ENCODE data around the gene CATSPERZ.

The CATSPERZ gene

GRCh38 chr11:64286801-64287159 lies 13.4 kb upstream of the CATSPERZ start:
- DNase-seq: no peak

GRCh38 chr11:64287676-64288352 lies 12.3 kb upstream of the CATSPERZ start:
- no peak for DNase-seq

GRCh38 chr11:64288353-64288750 lies 11.8 kb upstream of the CATSPERZ start:
- no peak for DNase-seq

- no peak for DNase-seq
Measured at GRCh38 chr11:64289002-64289564, 11.1 kb upstream of the CATSPERZ start.

- no peak for DNase-seq
Measured at GRCh38 chr11:64290352-64291261, 9.6 kb upstream of the CATSPERZ start.

- DNase-seq: no peak
Measured at GRCh38 chr11:64291262-64291751, 8.9 kb upstream of the CATSPERZ start, which contains the start of gene KCNK4. KCNK4 (plus strand) TSS chr11:64291302; CDS start chr11:64293019, 1,717 bp downstream.

- no peak for DNase-seq
Measured at GRCh38 chr11:64291752-64292459, 8.3 kb upstream of the CATSPERZ start.

GRCh38 chr11:64292460-64293254 lies 7.5 kb upstream of the CATSPERZ start:
- no peak for DNase-seq

GRCh38 chr11:64294774-64295173 lies 5.4 kb upstream of the CATSPERZ start:
- DNase-seq: no peak

GRCh38 chr11:64295760-64296159 lies 4.4 kb upstream of the CATSPERZ start:
- DNase-seq: no peak

GRCh38 chr11:64296236-64296635 lies 3.9 kb upstream of the CATSPERZ start:
- no peak for DNase-seq

- no peak for DNase-seq
Measured at GRCh38 chr11:64296830-64297698, 3.1 kb upstream of the CATSPERZ start.

- no peak for DNase-seq
Measured at GRCh38 chr11:64297699-64298358, 2.3 kb upstream of the CATSPERZ start.

- no peak for DNase-seq
Measured at GRCh38 chr11:64298966-64299846, 952 bp upstream of the CATSPERZ start.

GRCh38 chr11:64303109-64304031 lies 3.2 kb downstream of the CATSPERZ start:
- DNase-seq: no peak

- DNase-seq: no peak
Measured at GRCh38 chr11:64304032-64304315, 3.8 kb downstream of the CATSPERZ start.

GRCh38 chr11:64304316-64305072 lies 4.3 kb downstream of the CATSPERZ start:
- peak; percentile 86 for DNase-seq

Data from NCI-H510A (cell line).